Ishikawa (cell line): Measurements from ENCODE around the gene EEFSEC.
A peak's percentile ranks its signal among the peaks of the same experiment; 100 is the strongest.

ENCODE experiments used
- CEBPB ChIP-seq: IDR thresholded peaks from 2 replicates; pipeline ENCODE4 v1.6.1; 2012
- CREB1 ChIP-seq: IDR thresholded peaks from 2 replicates; pipeline ENCODE4 v1.6.1; 2012; ENCODE audit warnings: low read depth
- EGR1 ChIP-seq: IDR thresholded peaks from 2 replicates; pipeline ENCODE4 v1.6.1; 2012
- EP300 ChIP-seq: IDR thresholded peaks from 2 replicates; pipeline ENCODE4 v1.6.1; 2012; ENCODE audit warnings: borderline replicate concordance
- FOXM1 ChIP-seq: IDR thresholded peaks from 2 replicates; pipeline ENCODE4 v1.6.1; 2012; ENCODE audit warnings: low read depth, borderline replicate concordance
- MAX ChIP-seq: IDR thresholded peaks from 2 replicates; pipeline ENCODE4 v1.6.1; 2012
- NFIC ChIP-seq: IDR thresholded peaks from 2 replicates; pipeline ENCODE4 v1.6.1; 2012
- RAD21 ChIP-seq: IDR thresholded peaks from 2 replicates; pipeline ENCODE4 v1.6.1; 2012; ENCODE audit warnings: low read depth
- REST ChIP-seq: IDR thresholded peaks from 2 replicates; pipeline ENCODE4 v1.6.1; 2012; ENCODE audit warnings: low read depth, mild to moderate bottlenecking
- TAF1 ChIP-seq: IDR thresholded peaks from 2 replicates; pipeline ENCODE4 v1.6.1; 2012; ENCODE audit warnings: low read depth, mild to moderate bottlenecking
- TCF12 ChIP-seq: IDR thresholded peaks from 2 replicates; pipeline ENCODE4 v1.6.1; 2012; ENCODE audit warnings: low read depth
- TEAD4 ChIP-seq: IDR thresholded peaks from 2 replicates; pipeline ENCODE4 v1.6.1; 2012
- YY1 ChIP-seq: IDR thresholded peaks from 2 replicates; pipeline ENCODE4 v1.6.1; 2012; ENCODE audit warnings: low read depth
- ZBTB7A ChIP-seq: IDR thresholded peaks from 2 replicates; pipeline ENCODE4 v1.6.1; 2012; ENCODE audit warnings: low read depth
- TF ChIP-seq, protein P1 (sequence below): IDR thresholded peaks from 2 replicates; pipeline ENCODE4 v1.6.1; 2012

Gene EEFSEC

DNA sequence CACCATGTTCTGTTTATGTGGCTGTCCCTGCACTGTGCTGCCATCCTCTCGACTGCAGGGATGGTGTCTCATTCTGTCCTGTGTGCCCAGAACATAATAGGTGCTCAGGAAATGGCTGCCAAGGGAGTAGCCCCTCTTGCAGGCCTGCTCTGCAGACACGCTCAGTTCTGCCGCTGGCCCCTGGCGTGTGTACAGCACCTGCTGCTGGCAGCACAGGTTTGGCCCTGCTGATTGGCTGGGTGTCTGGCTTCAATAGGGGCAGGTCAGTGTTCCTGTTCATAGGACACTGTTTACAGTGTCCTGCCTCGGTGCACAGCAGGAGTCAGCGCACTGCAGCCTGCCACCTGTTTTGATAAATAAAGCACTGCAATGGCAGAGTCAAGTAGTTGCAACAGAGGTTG, 166.5 kb downstream of the EEFSEC start:
- no peak for TF ChIP-seq TCF12
- no peak for TF ChIP-seq TAF1
- no peak for TF ChIP-seq FOXM1
- peak; percentile 3; the same call in 1 of the 2 replicates for TF ChIP-seq RAD21
- no peak for TF ChIP-seq REST
- TF ChIP-seq EP300, result no peak
- no peak for TF ChIP-seq YY1
- TF ChIP-seq ZBTB7A, result no peak
- 0 out of 2 replicates have a peak, but pooled peaks have one; percentile 13 for TF ChIP-seq NFIC
- TF ChIP-seq MAX, result peak; percentile 37; the same call in 1 of the 2 replicates
- TF ChIP-seq TEAD4, result no peak
- TF ChIP-seq EGR1, result no peak
- TF ChIP-seq, protein P1, sequence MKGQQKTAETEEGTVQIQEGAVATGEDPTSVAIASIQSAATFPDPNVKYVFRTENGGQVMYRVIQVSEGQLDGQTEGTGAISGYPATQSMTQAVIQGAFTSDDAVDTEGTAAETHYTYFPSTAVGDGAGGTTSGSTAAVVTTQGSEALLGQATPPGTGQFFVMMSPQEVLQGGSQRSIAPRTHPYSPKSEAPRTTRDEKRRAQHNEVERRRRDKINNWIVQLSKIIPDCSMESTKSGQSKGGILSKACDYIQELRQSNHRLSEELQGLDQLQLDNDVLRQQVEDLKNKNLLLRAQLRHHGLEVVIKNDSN, result no peak
- no peak for TF ChIP-seq CEBPB
- TF ChIP-seq CREB1, result no peak

GRCh38 chr3:128320551-128321340, 167.5 kb downstream of the EEFSEC start:
- TF ChIP-seq, protein P1, result no peak
- TF ChIP-seq CEBPB (no peak), YY1 (no peak), MAX (no peak), TEAD4 (no peak), EP300 (no peak), TCF12 (no peak)

DNA sequence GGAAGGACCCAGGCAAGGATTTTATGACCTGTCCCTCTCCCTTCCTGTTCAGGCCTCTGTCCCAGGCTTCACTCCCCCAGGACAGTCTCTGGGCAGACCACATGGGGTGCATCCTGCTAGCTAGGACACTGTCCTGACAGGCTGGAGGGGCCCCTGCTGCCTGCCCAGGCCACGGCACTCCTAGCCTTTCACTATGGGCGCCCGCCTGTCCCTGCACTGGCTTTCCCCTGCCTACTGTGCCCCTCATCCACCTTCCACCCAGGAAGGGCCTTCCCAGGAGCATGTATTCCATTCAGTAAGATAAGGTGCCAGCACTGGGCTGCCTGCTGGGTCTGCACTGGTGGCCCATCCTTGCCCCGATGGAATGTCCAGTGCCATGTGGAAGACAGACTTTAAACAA, 168.1 kb downstream of the EEFSEC start:
- TF ChIP-seq ZBTB7A, result no peak
- no peak for TF ChIP-seq YY1
- no peak for TF ChIP-seq FOXM1
- no peak for TF ChIP-seq TAF1
- TF ChIP-seq NFIC, result no peak
- TF ChIP-seq EP300, result no peak
- no peak for TF ChIP-seq MAX
- no peak for TF ChIP-seq CREB1
- TF ChIP-seq TEAD4, result no peak
- TF ChIP-seq, protein P1, result no peak
- TF ChIP-seq RAD21, result no peak
- TF ChIP-seq CEBPB, result no peak
- TF ChIP-seq TCF12, result no peak
- TF ChIP-seq EGR1, result no peak
- no peak for TF ChIP-seq REST

DNA sequence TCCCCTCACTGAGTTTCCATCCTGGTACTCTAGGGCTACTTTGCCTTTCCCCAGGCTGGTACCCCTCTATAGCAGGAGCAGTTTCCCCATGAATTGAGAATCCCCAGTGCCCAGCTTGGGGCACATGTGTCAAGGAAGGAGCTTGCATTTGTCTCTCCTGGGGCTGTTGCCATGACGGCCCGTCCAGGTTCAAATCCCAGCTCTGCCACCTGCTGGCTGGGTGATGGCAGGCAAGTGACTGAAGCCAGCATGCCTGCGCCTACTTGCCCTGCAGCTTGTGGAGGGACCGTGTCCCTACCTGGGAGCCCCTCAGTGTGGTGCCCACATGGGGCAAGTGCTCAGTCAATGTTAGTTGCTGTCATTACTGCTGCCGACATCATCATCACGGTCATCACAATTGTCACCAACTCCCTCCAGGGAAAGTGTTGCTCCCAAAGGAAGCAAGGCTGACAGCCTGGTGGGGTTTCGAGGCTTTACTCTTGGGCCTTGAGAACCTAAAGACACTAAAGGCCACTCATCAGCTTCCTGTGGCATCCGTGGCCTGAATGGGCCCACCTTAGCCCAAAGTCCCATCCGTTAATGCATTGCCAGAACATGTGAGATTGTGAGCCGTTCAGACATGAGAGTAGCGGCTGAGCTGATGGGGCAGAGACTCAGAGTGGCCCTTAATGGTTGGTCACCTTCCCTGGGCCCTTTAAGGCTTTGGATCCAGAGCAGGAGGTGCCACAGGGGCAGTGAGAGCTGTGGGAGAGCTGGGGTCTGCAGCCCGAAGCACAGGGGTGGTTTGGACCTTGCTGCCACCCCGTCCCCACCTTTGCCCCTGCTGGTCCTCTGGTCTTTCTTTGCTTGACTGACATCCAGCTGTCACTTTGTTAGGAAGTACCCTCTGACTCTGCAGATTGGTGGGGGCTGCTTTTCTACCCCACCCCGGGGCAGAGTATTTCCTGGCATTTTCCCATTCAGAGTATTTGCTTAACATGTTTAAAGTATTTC, 169.0 kb downstream of the EEFSEC start:
- peak; percentile 48 for TF ChIP-seq RAD21
- no peak for TF ChIP-seq TEAD4
